Psoas muscle (tissue), 8 donors: Measurements from ENCODE around the gene RNASEH2A. TPM values are rescaled to one million over a fixed set of nuclear protein-coding genes. Genes with fewer than 3 reads are reported as not detected.
A peak's percentile ranks its signal among the peaks of the same experiment; 100 is the strongest.

Experiments
- ATAC-seq, 4 donors: fragments of 200-7000 bp; cut with Tn5 transposase; one replicate each; pipeline ENCODE4 v1.9.1; 2020; ENCODE audit warnings: moderate library complexity in 3 of 4, mild to moderate bottlenecking in 2 of 4
- DNase-seq, 2 donors: peaks; one replicate each; pipeline ENCODE4 v3.0.0-alpha.2; 2020
- H3K27ac ChIP-seq: fragments of 200-600 bp; one replicate; pipeline ENCODE4 v1.8.0; 2022
- H3K27me3 ChIP-seq, 3 donors: fragments of 200-600 bp in 1 of 3; one replicate each; pipeline versions ENCODE4 v1.6.1 to v1.8.0; 2013 to 2022; ENCODE audit warnings: low read length in 2 of 3, mild to moderate bottlenecking in 2 of 3, moderate library complexity in 1 of 3; ENCODE audit not compliant: insufficient read depth in 3 of 3
- H3K36me3 ChIP-seq, 2 donors: fragments of 200-600 bp in 1 of 2; one replicate each; pipeline versions ENCODE4 v1.6.1 to v1.8.0; 2013 to 2022; ENCODE audit warnings: low read depth in 1 of 2, mild to moderate bottlenecking in 1 of 2, moderate library complexity in 1 of 2; ENCODE audit not compliant: insufficient read depth in 1 of 2
- H3K4me1 ChIP-seq: fragments of 200-600 bp; one replicate; pipeline ENCODE4 v1.8.0; 2022
- H3K4me3 ChIP-seq: fragments of 200-600 bp; one replicate; pipeline ENCODE4 v1.8.0; 2022; ENCODE audit warnings: mild to moderate bottlenecking
- H3K9me3 ChIP-seq: fragments of 200-600 bp; one replicate; pipeline ENCODE4 v1.8.0; 2022
- whole genome bisulfite sequencing, 3 donors: extraction: QIAGEN DNeasy Blood & Tissue Kit; methylation state at CpG; one replicate each; pipeline versions ENCODE4 v1.1.6 to v1.1.7; 2013; 5-methylcytosine and 5-hydroxymethylcytosine counted together
- intact Hi-C, 2 donors: fragments of 100-400 bp; cut with DNase I; formaldehyde crosslinking; loops; one replicate each; pipeline versions ENCODE4 v1.11.0 to v1.14.2; 2022
- polyA plus RNA-seq, 3 donors: library from polyadenylated mRNA; stranded (reverse); fragments of 200-250 nt; gene quantifications; one replicate each; pipeline ENCODE4 v1.2.3, GENCODE V29; 2013
- total RNA-seq, 4 donors: library from RNA; stranded (reverse); fragmentation: NEBNext Ultra II Directional in 2 of 4; extraction: Animal tissue kit (Norgen Biotek cat#: 25700) in 2 of 4; gene quantifications; one replicate each; pipeline versions ENCODE4 v1.2.1 to v1.2.4, GENCODE V29; 2021 to 2023
- TF ChIP-seq, protein P1 (sequence below): fragments of 200-600 bp; IDR thresholded peaks from one replicate; pipeline ENCODE4 v1.8.0; 2022; ENCODE audit warnings: antibody characterized with exemption
- donor health status: healthy with polysubstance abuse.
- donor health status: DM: no; HTN: no; CAD: no; lungs with moderate emphysema.
- donor health status: Bipolar disorder and iron deficiency.
- donor health status: healthy.
- donor health status: DM: yes; HTN: yes; CAD: no.
- donor health status: DM: no; HTN: no; CAD: no.
- donor health status: DM: no; HTN: no; CAD: no.
- donor health status: DM: yes; HTN: yes; CAD: no.

Gene RNASEH2A
- total and polyA plus RNA-seq, 7 donors = 2.4 to 9.0 (median 3.6) TPM

DNA sequence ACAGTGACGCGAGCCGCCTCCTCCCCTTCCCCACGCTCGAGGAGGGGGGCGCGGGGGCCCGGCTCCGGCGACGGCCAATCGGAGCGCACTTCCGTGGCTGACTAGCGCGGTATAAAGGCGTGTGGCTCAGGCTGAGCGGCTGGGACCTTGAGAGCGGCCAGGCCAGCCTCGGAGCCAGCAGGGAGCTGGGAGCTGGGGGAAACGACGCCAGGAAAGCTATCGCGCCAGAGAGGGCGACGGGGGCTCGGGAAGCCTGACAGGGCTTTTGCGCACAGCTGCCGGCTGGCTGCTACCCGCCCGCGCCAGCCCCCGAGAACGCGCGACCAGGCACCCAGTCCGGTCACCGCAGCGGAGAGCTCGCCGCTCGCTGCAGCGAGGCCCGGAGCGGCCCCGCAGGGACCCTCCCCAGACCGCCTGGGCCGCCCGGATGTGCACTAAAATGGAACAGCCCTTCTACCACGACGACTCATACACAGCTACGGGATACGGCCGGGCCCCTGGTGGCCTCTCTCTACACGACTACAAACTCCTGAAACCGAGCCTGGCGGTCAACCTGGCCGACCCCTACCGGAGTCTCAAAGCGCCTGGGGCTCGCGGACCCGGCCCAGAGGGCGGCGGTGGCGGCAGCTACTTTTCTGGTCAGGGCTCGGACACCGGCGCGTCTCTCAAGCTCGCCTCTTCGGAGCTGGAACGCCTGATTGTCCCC lies 14.9 kb upstream of the RNASEH2A start, which contains the start of gene JUNB:
Gene JUNB, plus strand, starts transcription at position 142 of the 706 bp plus-strand sequence. Its CDS starts 286 bp downstream, at position 428.
- peaks cover 28% of the 10 kb centered on the region for H3K4me1 ChIP-seq
- H3K27me3 ChIP-seq = no peaks in the 10 kb centered on the region
- WGBS, 3 donors = 0% methylated on average over 64 to 73 of the region's 73 CpGs
- H3K4me3 ChIP-seq = peak within 1 kb of the TSS; percentile 99
- ATAC-seq (peak; percentile 65 to 75 (median 66)), DNase-seq (peak; percentile 98 to 99)
- TF ChIP-seq, protein P1, sequence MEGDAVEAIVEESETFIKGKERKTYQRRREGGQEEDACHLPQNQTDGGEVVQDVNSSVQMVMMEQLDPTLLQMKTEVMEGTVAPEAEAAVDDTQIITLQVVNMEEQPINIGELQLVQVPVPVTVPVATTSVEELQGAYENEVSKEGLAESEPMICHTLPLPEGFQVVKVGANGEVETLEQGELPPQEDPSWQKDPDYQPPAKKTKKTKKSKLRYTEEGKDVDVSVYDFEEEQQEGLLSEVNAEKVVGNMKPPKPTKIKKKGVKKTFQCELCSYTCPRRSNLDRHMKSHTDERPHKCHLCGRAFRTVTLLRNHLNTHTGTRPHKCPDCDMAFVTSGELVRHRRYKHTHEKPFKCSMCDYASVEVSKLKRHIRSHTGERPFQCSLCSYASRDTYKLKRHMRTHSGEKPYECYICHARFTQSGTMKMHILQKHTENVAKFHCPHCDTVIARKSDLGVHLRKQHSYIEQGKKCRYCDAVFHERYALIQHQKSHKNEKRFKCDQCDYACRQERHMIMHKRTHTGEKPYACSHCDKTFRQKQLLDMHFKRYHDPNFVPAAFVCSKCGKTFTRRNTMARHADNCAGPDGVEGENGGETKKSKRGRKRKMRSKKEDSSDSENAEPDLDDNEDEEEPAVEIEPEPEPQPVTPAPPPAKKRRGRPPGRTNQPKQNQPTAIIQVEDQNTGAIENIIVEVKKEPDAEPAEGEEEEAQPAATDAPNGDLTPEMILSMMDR = no peak
- no peaks in the 10 kb centered on the region for H3K9me3 ChIP-seq
- peak within 1 kb of the TSS; percentile 99 for H3K27ac ChIP-seq
- intact Hi-C loops = no loop called here
- no peaks in the 10 kb centered on the region for H3K36me3 ChIP-seq

DNA sequence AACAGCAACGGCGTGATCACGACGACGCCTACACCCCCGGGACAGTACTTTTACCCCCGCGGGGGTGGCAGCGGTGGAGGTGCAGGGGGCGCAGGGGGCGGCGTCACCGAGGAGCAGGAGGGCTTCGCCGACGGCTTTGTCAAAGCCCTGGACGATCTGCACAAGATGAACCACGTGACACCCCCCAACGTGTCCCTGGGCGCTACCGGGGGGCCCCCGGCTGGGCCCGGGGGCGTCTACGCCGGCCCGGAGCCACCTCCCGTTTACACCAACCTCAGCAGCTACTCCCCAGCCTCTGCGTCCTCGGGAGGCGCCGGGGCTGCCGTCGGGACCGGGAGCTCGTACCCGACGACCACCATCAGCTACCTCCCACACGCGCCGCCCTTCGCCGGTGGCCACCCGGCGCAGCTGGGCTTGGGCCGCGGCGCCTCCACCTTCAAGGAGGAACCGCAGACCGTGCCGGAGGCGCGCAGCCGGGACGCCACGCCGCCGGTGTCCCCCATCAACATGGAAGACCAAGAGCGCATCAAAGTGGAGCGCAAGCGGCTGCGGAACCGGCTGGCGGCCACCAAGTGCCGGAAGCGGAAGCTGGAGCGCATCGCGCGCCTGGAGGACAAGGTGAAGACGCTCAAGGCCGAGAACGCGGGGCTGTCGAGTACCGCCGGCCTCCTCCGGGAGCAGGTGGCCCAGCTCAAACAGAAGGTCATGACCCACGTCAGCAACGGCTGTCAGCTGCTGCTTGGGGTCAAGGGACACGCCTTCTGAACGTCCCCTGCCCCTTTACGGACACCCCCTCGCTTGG lies 14.1 kb upstream of the RNASEH2A start:
- TF ChIP-seq, protein P1 = no peak
- peak overlapping the region; percentile 99 for H3K27ac ChIP-seq
- H3K9me3 ChIP-seq = no peaks in the 10 kb centered on the region
- peaks cover 28% of the 10 kb centered on the region for H3K4me1 ChIP-seq
- intact Hi-C loops = no loop called here
- ATAC-seq = peak; percentile 3 to 27 (median 16)
- DNase-seq = peak; percentile 75 to 88
- 0% methylated on average over 73 to 84 of the region's 84 CpGs for WGBS, 3 donors
- peak overlapping the region; percentile 99 for H3K4me3 ChIP-seq
- H3K36me3 ChIP-seq = no peaks in the 10 kb centered on the region
- no peaks in the 10 kb centered on the region for H3K27me3 ChIP-seq

DNA sequence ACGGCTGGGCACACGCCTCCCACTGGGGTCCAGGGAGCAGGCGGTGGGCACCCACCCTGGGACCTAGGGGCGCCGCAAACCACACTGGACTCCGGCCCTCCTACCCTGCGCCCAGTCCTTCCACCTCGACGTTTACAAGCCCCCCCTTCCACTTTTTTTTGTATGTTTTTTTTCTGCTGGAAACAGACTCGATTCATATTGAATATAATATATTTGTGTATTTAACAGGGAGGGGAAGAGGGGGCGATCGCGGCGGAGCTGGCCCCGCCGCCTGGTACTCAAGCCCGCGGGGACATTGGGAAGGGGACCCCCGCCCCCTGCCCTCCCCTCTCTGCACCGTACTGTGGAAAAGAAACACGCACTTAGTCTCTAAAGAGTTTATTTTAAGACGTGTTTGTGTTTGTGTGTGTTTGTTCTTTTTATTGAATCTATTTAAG lies 13.5 kb upstream of the RNASEH2A start:
- 1 to 2% (median 1%) methylated on average over 22 of the region's 22 CpGs for WGBS, 3 donors
- H3K4me3 ChIP-seq = peak overlapping the region; percentile 99
- H3K36me3 ChIP-seq = peaks cover 0 to 2% of the 10 kb centered on the region in 2 donors
- no peaks in the 10 kb centered on the region for H3K9me3 ChIP-seq
- TF ChIP-seq, protein P1 = no peak
- H3K4me1 ChIP-seq = peaks cover 22% of the 10 kb centered on the region
- peak overlapping the region; percentile 99 for H3K27ac ChIP-seq
- no peak for ATAC-seq
- intact Hi-C loops = no loop called here
- peak in 1 of 2 donors; percentile 14 for DNase-seq
- no peaks in the 10 kb centered on the region for H3K27me3 ChIP-seq

DNA sequence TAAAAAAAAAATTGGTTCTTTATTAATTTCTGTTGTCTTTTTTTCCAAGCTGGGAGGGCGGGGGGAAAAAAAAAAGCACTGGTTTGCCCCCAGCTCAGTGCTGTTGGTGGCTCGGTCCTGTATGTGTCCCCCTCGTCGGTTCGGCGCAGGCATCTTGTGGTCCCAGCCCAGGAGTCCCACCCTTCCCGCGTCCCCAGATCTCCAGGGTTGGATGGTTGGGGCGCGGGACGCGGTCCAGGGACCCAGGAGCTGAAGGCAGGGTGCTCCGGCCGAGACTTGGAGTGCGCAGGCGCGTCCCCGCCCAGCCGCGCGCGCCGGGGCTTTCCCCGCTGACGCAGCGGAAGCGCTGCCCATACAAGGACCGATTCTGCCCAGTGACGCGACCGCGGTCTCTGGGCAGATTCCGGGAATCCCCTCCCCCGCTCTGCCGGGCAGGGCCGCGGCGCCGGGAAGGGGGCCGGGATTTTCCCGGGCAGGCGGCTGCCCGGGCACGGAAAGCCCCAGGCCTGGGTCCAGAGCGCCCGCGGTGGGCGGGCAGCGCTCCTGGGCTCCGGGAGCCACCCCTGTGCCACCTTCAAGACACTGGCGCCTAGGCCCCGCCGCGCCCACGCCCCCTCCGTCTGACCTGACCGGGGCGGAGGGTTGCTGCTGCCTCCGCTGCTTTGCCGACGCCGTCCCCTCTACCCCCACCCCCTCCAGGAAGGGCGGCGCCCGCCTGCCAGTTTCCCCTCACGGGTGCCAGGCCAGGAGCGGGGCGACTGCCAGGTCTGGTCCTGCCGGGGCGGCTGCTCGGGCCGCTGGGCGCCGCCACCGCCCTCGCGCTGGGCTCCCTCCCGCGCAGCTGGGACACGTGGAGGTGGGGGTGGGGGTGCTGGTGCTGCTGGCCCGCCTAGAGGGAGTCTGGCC lies 12.8 kb upstream of the RNASEH2A start:
- TF ChIP-seq, protein P1 = no peak
- WGBS, 3 donors = 0% methylated on average over 57 to 81 of the region's 81 CpGs
- intact Hi-C loops = no loop called here

More for the DNA sequence above, 12.8 kb upstream of the RNASEH2A start:
- Histone ChIP-seq H3K27me3 (no peaks in the 10 kb centered on the region), H3K4me1 (peaks cover 16% of the 10 kb centered on the region), H3K36me3 (peaks cover 0 to 9% of the 10 kb centered on the region in 2 donors), H3K4me3 (peak overlapping the region; percentile 99), H3K9me3 (no peaks in the 10 kb centered on the region), H3K27ac (peak overlapping the region; percentile 99)
- peak; percentile 58 to 73 (median 66) for ATAC-seq
- DNase-seq = peak; percentile 94 to 97
